GM18909 (cell line): ENCODE measurements around the gene ZNG1E.
"Not testable (repeated sequence)": the region's sequence is repeated elsewhere in the genome, so short reads cannot be mapped to it uniquely, and the experiment has no call there.

ENCODE experiments used
- ATAC-seq: cut with Tn5 transposase; IDR thresholded peaks from one replicate; pipeline ENCODE4 v1.9.1; 2021; ENCODE audit warnings: mild to moderate bottlenecking; ENCODE audit not compliant: unreplicated experiment, poor library complexity

ZNG1E gene

DNA sequence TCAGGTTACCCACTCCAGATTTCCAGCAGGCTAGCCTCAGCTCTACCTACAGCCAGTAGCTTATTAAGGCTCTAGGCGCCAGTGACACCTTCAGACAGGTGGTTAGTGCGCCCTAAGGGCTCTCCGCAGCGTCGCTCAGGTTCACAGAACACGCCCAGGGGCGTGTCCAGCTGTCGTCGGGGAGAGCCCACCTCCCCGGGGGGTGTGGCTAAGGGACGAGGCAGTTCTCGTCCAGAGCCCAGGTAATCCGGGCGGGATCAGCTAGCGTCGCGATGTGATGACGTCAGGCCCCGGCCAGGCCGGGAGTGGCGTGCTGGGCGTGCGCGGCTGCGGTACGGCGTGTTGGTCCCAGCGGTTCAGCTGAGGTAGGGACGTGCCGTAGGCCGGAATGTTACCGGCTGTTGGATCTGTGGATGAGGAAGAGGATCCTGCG is at the start of gene ZNG1E:
ZNG1E (plus strand) TSS at position 340 of the 433 bp plus-strand sequence; CDS start at position 389, 49 bp downstream.
- not testable (repeated sequence) for ATAC-seq

DNA sequence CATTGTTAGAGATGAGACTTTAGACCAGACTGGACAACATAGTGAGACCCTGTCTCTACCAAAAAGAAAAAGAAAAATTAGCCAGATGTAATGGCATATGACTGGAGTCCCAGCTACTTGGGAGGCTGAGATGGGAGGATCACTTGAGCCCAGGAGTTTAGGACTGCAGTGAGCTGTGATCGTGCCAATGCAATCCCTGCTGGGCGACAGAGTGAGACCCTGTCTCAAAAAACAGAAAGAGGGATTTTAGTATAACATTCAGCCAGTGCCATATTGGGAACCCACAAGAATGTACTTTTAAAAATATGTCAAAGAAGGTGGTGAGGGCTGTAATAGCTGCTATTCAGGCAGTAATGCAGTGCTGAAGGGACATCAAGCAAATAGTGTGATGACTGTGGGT is 2.1 kb upstream of the ZNG1E start:
- ATAC-seq, result not testable (repeated sequence)

DNA sequence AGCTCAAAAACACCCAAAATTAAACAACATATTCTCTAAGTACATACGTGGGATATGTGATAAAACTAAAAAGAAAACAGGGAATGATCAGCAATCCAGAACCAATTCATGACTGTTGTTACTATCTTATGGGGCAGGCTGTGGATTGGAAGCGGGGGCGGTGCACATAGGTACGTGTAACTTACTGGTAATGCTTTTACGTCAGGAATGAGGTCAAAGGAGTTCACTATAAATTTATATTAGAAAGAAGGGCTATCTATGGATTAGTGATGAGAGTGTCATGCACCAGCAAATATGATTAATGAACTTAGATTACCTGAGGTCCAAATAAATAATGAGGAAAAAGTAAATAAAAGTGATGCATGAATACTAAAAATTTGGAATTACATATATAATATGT is 710 bp upstream of the ZNG1E start:
- not testable (repeated sequence) for ATAC-seq

- ATAC-seq, result not testable (repeated sequence)
Measured at GRCh38 chr9:65676389-65676788, 661 bp downstream of the ZNG1E start.

DNA sequence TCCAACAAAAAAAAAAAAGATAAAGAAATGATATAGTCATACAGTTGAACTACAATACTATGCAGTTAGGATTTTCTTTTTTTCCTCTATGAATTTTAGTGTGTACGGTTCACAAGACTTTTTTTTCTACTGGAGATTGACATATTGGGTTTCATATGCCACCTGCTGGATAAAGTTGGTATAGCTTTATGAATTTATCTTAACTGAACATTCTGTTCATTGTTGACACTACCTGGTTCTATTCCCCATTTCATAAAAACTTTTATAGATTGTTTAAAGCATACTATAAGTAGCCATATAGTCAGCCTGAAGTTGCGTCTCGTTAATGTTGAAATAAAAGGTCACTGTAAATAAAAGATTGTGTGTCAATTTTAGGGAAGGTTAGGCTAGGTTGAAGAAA is 2.8 kb downstream of the ZNG1E start:
- ATAC-seq, result not testable (repeated sequence)

GRCh38 chr9:65703550-65703949 is 27.8 kb downstream of the ZNG1E start:
- not testable (repeated sequence) for ATAC-seq

DNA sequence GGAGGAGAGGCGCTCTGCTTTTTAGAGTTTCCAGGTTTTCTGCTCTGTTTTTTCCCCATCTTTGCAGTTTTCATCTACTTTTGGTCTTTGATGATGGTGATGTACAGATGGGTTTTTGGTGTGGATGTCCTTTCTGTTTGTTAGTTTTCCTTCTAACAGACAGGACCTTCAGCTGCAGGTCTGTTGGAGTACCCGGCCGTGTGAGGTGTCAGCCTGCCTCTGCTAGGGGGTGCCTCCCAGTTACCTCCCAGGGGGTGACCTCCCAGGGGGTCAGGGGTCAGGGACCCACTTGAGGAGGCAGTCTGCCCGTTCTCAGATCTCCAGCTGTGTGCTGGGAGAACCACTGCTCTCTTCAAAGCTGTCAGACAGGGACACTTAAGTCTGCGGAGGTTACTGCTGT is 38.7 kb downstream of the ZNG1E start:
- ATAC-seq, result not testable (repeated sequence)

DNA sequence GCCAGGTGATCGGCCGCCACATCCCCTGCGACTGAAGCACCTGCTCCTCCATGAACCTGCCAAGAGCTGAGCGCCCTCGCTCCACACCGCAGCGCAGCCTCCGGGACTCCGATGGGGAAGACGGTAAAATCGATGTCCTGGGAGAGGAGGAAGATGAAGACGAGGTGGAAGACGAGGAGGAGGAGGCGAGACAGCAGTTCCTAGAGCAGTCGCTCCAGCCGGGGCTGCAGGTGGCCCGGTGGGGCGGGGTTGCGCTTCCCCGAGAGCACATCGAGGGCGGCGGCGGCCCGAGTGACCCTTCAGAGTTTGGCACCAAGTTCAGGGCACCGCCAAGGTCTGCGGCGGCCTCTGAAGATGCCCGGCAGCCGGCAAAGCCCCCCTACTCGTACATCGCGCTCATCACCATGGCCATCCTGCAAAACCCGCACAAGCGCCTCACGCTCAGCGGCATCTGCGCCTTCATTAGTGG is 61.4 kb downstream of the ZNG1E start, which contains the start of gene FOXD4L4:
FOXD4L4 (plus strand) TSS at position 51 of the 469 bp plus-strand sequence; CDS start at position 51, 0 bp downstream.
- ATAC-seq, result not testable (repeated sequence)

- not testable (repeated sequence) for ATAC-seq
Measured at GRCh38 chr9:65738133-65738532, 62.4 kb downstream of the ZNG1E start.
